ENCODE results near the gene POP5. TPM values are rescaled to one million over a fixed set of nuclear protein-coding genes. Genes with fewer than 3 reads are reported as not detected.

Gene POP5
- total RNA-seq, 1 experiment from 2014 or later: 49.5 TPM

GRCh38 chr12:120571299-120571698 lies 9.9 kb downstream of the POP5 start:
- H3K4me1 Mint-ChIP-seq (ENCODE audit: low read depth, unreplicated experiment): peaks cover 27% of the 10 kb centered on the region
- H3K27ac Mint-ChIP-seq (ENCODE audit: unreplicated experiment): peak overlapping the region; percentile 31
- Histone ChIP-seq H3K36me3 (ENCODE audit: control insufficient read depth, insufficient read depth, low read length) (no peaks in the 10 kb centered on the region; the same call in none of the 2 replicates), H3K4me1 (peaks cover 32% of the 10 kb centered on the region), H3K9me3 (no peaks in the 10 kb centered on the region), H3K4me3 (ENCODE audit: low read depth, low read length) (no peak overlapping the region), H3K27me3 (replicated peaks; ENCODE audit: control insufficient read depth, insufficient read depth, low read length) (no peaks in the 10 kb centered on the region)
- ChIA-PET CTCF (interaction anchor here (0.5 to 2.0 kb wide), 3 partner anchors 10 to 70 kb away, joined by 4 to 12 read pairs (median 6); partner anchors contain the start of gene POP5), POLR2A (interaction anchor here (0.7 to 2.6 kb wide), 6 partner anchors 10 to 43 kb away, joined by 4 to 28 read pairs (median 6); partner anchors contain the start of genes COQ5, POP5 and RNF10)
- H3K4me3 Mint-ChIP-seq (ENCODE audit: unreplicated experiment): no peak overlapping the region
- intact Hi-C loops (cut with micrococcal nuclease; ENCODE audit: unreplicated experiment): loop anchor here (1.0 kb wide), 1 partner anchor 10 kb away; the partner anchor contains the start of gene POP5
- H3K27me3 Mint-ChIP-seq (ENCODE audit: insufficient read depth, unreplicated experiment): no peaks in the 10 kb centered on the region
- TF ChIP-seq CTCF (IDR thresholded peaks at IDR 0.05; ENCODE audit: insufficient read depth in 1 of 2, low read depth in 1 of 2, low read length in 1 of 2, severe bottlenecking in 1 of 2, unreplicated experiment in 1 of 2): no peak
- no TSS peak for BruUV-seq (replicated peaks)
- H3K36me3 Mint-ChIP-seq (ENCODE audit: insufficient read depth, unreplicated experiment): peaks cover 96% of the 10 kb centered on the region
- DNase-seq: no peak
- H3K9me3 Mint-ChIP-seq (ENCODE audit: unreplicated experiment): no peaks in the 10 kb centered on the region

- H3K9me3 Mint-ChIP-seq (ENCODE audit: unreplicated experiment): no peaks in the 10 kb centered on the region
- no peak overlapping the region for H3K4me3 Mint-ChIP-seq (ENCODE audit: unreplicated experiment)
- POLR2A ChIA-PET: no interaction called here
- H3K27me3 Mint-ChIP-seq (ENCODE audit: insufficient read depth, unreplicated experiment): no peaks in the 10 kb centered on the region
- Histone ChIP-seq H3K36me3 (ENCODE audit: control insufficient read depth, insufficient read depth, low read length) (0 out of 2 replicates have a peak, but pooled peaks cover 1% of the 10 kb centered on the region), H3K9me3 (no peaks in the 10 kb centered on the region), H3K27me3 (replicated peaks; ENCODE audit: control insufficient read depth, insufficient read depth, low read length) (no peaks in the 10 kb centered on the region), H3K4me3 (ENCODE audit: low read depth, low read length) (no peak overlapping the region), H3K4me1 (0 out of 2 replicates have a peak, but pooled peaks cover 6% of the 10 kb centered on the region)
- peaks cover 89% of the 10 kb centered on the region for H3K36me3 Mint-ChIP-seq (ENCODE audit: insufficient read depth, unreplicated experiment)
- DNase-seq: no peak
- H3K27ac Mint-ChIP-seq (ENCODE audit: unreplicated experiment): no peak overlapping the region
- peaks cover 7% of the 10 kb centered on the region for H3K4me1 Mint-ChIP-seq (ENCODE audit: low read depth, unreplicated experiment)
- intact Hi-C loops (cut with micrococcal nuclease; ENCODE audit: unreplicated experiment): no loop called here
- TF ChIP-seq CTCF (IDR thresholded peaks at IDR 0.05; ENCODE audit: insufficient read depth in 1 of 2, low read depth in 1 of 2, low read length in 1 of 2, severe bottlenecking in 1 of 2, unreplicated experiment in 1 of 2): no peak
- no TSS peak for BruUV-seq (replicated peaks)
- CTCF ChIA-PET: no interaction called here
Observed at GRCh38 chr12:120563495-120563894, 17.7 kb downstream of the POP5 start.

- POLR2A ChIA-PET: no interaction called here
- Histone ChIP-seq H3K36me3 (ENCODE audit: control insufficient read depth, insufficient read depth, low read length) (0 out of 2 replicates have a peak, but pooled peaks cover 1% of the 10 kb centered on the region), H3K27me3 (replicated peaks; ENCODE audit: control insufficient read depth, insufficient read depth, low read length) (no peaks in the 10 kb centered on the region), H3K4me3 (ENCODE audit: low read depth, low read length) (no peak overlapping the region), H3K4me1 (0 out of 2 replicates have a peak, but pooled peaks cover 6% of the 10 kb centered on the region), H3K9me3 (no peaks in the 10 kb centered on the region)
- H3K27me3 Mint-ChIP-seq (ENCODE audit: insufficient read depth, unreplicated experiment): no peaks in the 10 kb centered on the region
- H3K9me3 Mint-ChIP-seq (ENCODE audit: unreplicated experiment): no peaks in the 10 kb centered on the region
- peaks cover 91% of the 10 kb centered on the region for H3K36me3 Mint-ChIP-seq (ENCODE audit: insufficient read depth, unreplicated experiment)
- H3K4me1 Mint-ChIP-seq (ENCODE audit: low read depth, unreplicated experiment): peaks cover 7% of the 10 kb centered on the region
- no TSS peak for BruUV-seq (replicated peaks)
- CTCF ChIA-PET: interaction anchor here (0.6 kb wide), 1 partner anchor 66 kb away, joined by 4 read pairs; no protein-coding TSS in a partner anchor
- no peak for TF ChIP-seq CTCF (IDR thresholded peaks at IDR 0.05; ENCODE audit: insufficient read depth in 1 of 2, low read depth in 1 of 2, low read length in 1 of 2, severe bottlenecking in 1 of 2, unreplicated experiment in 1 of 2)
- H3K4me3 Mint-ChIP-seq (ENCODE audit: unreplicated experiment): no peak overlapping the region
- DNase-seq: no peak
- H3K27ac Mint-ChIP-seq (ENCODE audit: unreplicated experiment): no peak overlapping the region
- intact Hi-C loops (cut with micrococcal nuclease; ENCODE audit: unreplicated experiment): no loop called here
Observed at GRCh38 chr12:120562906-120563305, 18.3 kb downstream of the POP5 start.
